BJ (cell line): ENCODE results near the gene MAPK14. TPM values are rescaled to one million over a fixed set of nuclear protein-coding genes. Genes with fewer than 3 reads are reported as not detected.

ENCODE experiments used
- CTCF ChIA-PET: fragments of 350-600 bp; formaldehyde crosslinking; extraction: SDS; loops from one replicate; lab custom pipeline; 2021; ENCODE audit warnings: antibody characterized with exemption, inconsistent platforms; lab: Yijun Ruan, JAX
- POLR2A ChIA-PET: fragments of 300-600 bp; sonication (Branson Sonifier 250); formaldehyde crosslinking; extraction: SDS; loops from one replicate; lab custom pipeline; 2021; ENCODE audit warnings: antibody characterized with exemption; lab: Charles Lee
- DNase-seq: peaks from one replicate; pipeline ENCODE4 v3.0.0-alpha.2; 2011; ENCODE audit warnings: low read depth
- H3K27me3 ChIP-seq: 2 replicates; pipeline ENCODE4 v1.6.0; 2011; ENCODE audit warnings: low read length; ENCODE audit not compliant: control insufficient read depth, insufficient read depth
- H3K36me3 ChIP-seq: 2 replicates; pipeline ENCODE4 v1.5.1; 2011; ENCODE audit warnings: low read length; ENCODE audit not compliant: control insufficient read depth, insufficient read depth
- H3K4me3 ChIP-seq: 2 replicates; pipeline ENCODE4 v1.5.1; 2011; ENCODE audit warnings: low read depth, mild to moderate bottlenecking, control low read depth, low read length
- CTCF ChIP-seq: IDR thresholded peaks from 2 replicates; pipeline ENCODE4 v1.5.1; 2011; ENCODE audit warnings: low read depth, mild to moderate bottlenecking, control low read depth, inconsistent platforms, low read length, moderate library complexity; ENCODE audit not compliant: insufficient read depth
- polyA plus RNA-seq: library from polyadenylated mRNA; depleted of rRNA; stranded (reverse); fragments of >200 nt; gene quantifications from 2 replicates; pipeline ENCODE4 v1.2.3, GENCODE V29; 2011

Gene MAPK14
- polyA plus RNA-seq, 1 experiment: 33.9 TPM

GRCh38 chr6:36120539-36120938 is 92.9 kb downstream of the MAPK14 start:
- ChIA-PET POLR2A (no interaction called here), CTCF (interaction anchor here (0.7 to 3.5 kb wide), 6 partner anchors 8 to 240 kb away, joined by 3 to 14 read pairs (median 6); partner anchors contain the start of gene MAPK13)
- Histone ChIP-seq H3K4me3 (no peak overlapping the region), H3K36me3 (peaks cover 2% of the 10 kb centered on the region), H3K27me3 (no peaks in the 10 kb centered on the region)
- TF ChIP-seq CTCF: no peak
- DNase-seq: no peak

DNA sequence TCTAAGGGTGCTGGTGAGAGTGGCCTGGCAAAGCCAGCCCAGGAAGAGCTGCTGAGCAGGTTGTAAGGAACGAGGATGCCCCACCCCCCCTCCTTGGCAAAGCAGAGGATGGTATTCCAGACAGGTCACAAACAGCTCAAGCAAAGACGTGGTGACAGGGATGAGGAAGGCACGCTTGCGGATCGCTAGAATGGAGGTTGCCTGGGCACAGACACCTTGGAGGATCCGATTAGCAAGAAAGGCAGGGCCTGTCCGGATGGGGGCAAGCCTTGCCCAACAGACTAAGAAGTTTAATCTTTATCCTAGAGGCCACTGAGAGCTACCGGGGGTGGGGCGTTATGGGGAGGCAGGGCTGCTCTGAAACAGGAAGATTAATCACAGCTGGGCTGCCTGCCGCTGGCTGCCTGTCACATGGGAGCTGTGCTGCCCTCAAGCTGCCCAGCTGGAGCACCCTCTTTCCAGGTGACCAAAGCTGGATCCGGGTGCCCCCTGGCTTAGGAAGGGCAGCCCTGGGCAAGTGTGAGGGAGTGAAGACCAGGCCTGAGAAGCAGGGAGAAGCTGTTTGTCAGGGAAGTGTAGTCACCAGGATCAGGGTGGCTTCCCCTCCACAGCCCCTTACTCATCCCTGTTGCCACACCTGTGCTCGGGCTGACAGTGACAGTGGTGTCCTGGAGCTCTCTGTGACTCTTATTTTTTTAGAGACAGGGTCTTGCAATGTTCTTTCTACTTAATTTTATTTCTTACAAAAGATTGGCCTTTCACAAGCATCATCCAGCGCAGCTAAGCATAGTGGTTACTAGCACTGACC is 93.6 kb downstream of the MAPK14 start:
- ChIA-PET POLR2A (no interaction called here), CTCF (interaction anchor here (0.7 to 3.5 kb wide), 8 partner anchors 8 to 240 kb away, joined by 3 to 14 read pairs (median 4); partner anchors contain the start of gene MAPK13)
- no peaks in the 10 kb centered on the region for H3K27me3 ChIP-seq
- DNase-seq: no peak
- H3K36me3 ChIP-seq: peaks cover 2% of the 10 kb centered on the region
- TF ChIP-seq CTCF: no peak
- H3K4me3 ChIP-seq: no peak overlapping the region

- CTCF ChIA-PET: interaction anchor here (0.8 to 3.5 kb wide), 8 partner anchors 9 to 239 kb away, joined by 3 to 14 read pairs (median 4); partner anchors contain the start of gene MAPK13
- no peak for DNase-seq
- Histone ChIP-seq H3K36me3 (peaks cover 2% of the 10 kb centered on the region), H3K27me3 (no peaks in the 10 kb centered on the region), H3K4me3 (no peak overlapping the region)
- TF ChIP-seq CTCF: no peak
- POLR2A ChIA-PET: no interaction called here
Observed at GRCh38 chr6:36121787-36122494, 94.3 kb downstream of the MAPK14 start.

DNA sequence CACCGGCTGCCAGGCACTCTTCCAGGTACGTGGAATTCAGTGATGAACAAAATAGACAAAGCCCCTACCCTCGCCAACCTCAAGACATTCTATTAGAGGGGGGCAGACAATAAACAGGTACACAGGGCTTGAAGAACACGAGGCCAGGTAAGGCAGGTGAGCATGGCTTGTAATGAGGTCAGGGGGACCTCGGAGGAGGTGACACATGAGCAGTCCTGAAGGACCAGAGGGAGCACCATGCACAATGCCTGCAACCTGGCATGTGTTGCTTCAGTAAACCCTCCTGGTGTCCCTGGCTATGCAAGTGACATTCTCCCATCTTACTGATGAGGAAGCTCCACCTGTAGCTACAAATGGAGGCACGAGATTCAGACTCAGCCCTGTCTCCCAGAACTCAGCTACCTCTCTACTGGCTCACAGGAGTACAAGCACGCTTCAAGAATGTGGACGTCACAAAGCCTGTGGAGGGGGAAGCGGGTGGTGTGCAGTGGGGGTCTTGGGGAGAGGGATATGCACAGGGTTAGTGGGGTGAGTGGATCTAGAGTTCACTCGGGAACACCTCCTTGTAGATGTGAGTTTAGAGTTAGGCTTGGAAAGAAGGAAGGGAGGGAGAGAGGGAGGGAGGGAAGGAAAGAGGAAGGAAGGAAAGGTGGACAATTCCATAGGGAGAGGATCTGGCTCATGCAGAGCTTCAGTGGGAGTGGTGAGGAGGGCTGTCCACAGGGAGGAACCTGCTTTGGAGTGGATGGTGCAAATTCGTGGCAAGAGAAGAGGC is 95.1 kb downstream of the MAPK14 start:
- H3K4me3 ChIP-seq: no peak overlapping the region
- no peak for TF ChIP-seq CTCF
- CTCF ChIA-PET: interaction anchor here (0.9 to 3.5 kb wide), 10 partner anchors 10 to 238 kb away, joined by 3 to 14 read pairs (median 3); no protein-coding TSS in a partner anchor
- POLR2A ChIA-PET: no interaction called here
- H3K27me3 ChIP-seq: no peaks in the 10 kb centered on the region
- H3K36me3 ChIP-seq: peaks cover 2% of the 10 kb centered on the region
- no peak for DNase-seq
